Measurements from ENCODE around the gene TRABD2B.

Gene TRABD2B

GRCh38 chr1:47818682-47819573, 178.3 kb downstream of the TRABD2B start:
- no peaks in the 10 kb centered on the region for H3K4me1 ChIP-seq (ENCODE audit: insufficient read depth, low read length)

GRCh38 chr1:47817861-47818260, 179.3 kb downstream of the TRABD2B start:
- no peak overlapping the region for H3K27ac ChIP-seq (ENCODE audit: low read length)
- no peak for ATAC-seq (ENCODE audit: insufficient read depth, low read depth)
- TF ChIP-seq EZH2 (IDR thresholded peaks at IDR 0.05; ENCODE audit: borderline replicate concordance, low read depth, low read length, severe bottlenecking): no peak
- no peak for TF ChIP-seq CTCF (IDR thresholded peaks at IDR 0.05; ENCODE audit: borderline replicate concordance, extremely low read depth, low read length, poor library complexity, severe bottlenecking)
- DNase-seq: no peak
- no peak overlapping the region for H3K9ac ChIP-seq (ENCODE audit: low read depth, low read length)
- H3K36me3 ChIP-seq (ENCODE audit: insufficient read depth, low read length): no peaks in the 10 kb centered on the region
- no peaks in the 10 kb centered on the region for H3K79me2 ChIP-seq (ENCODE audit: insufficient read depth, low read length)
- peaks cover 27% of the 10 kb centered on the region for H3K27me3 ChIP-seq (ENCODE audit: insufficient read depth, low read length, poor library complexity)
- no peaks in the 10 kb centered on the region for H3K9me3 ChIP-seq (ENCODE audit: insufficient read depth, low read length, severe bottlenecking)
- H3K4me2 ChIP-seq (ENCODE audit: insufficient read depth, low read length): no peak overlapping the region
- H3K4me3 ChIP-seq (ENCODE audit: low read depth in 1 of 2, low read length in 2 of 2): no peak overlapping the region
- H4K20me1 ChIP-seq (ENCODE audit: insufficient read depth, low read length): 0 out of 2 replicates have a peak, but pooled peaks cover 3% of the 10 kb centered on the region
- H3K4me1 ChIP-seq (ENCODE audit: insufficient read depth, low read length): no peaks in the 10 kb centered on the region
- no peak overlapping the region for H2AFZ ChIP-seq (ENCODE audit: low read depth, low read length)

More at GRCh38 chr1:47818682-47819573, 178.3 kb downstream of the TRABD2B start:
- no peak overlapping the region for H2AFZ ChIP-seq (ENCODE audit: low read depth, low read length)
- no peak overlapping the region for H3K4me3 ChIP-seq (ENCODE audit: low read depth in 1 of 2, low read length in 2 of 2)
- no peaks in the 10 kb centered on the region for H3K36me3 ChIP-seq (ENCODE audit: insufficient read depth, low read length)
- peaks cover 21% of the 10 kb centered on the region for H3K27me3 ChIP-seq (ENCODE audit: insufficient read depth, low read length, poor library complexity)
- no peak overlapping the region for H3K27ac ChIP-seq (ENCODE audit: low read length)
- H3K9ac ChIP-seq (ENCODE audit: low read depth, low read length): no peak overlapping the region
- TF ChIP-seq CTCF (IDR thresholded peaks at IDR 0.05; ENCODE audit: borderline replicate concordance, extremely low read depth, low read length, poor library complexity, severe bottlenecking): no peak
- no peak for TF ChIP-seq EZH2 (IDR thresholded peaks at IDR 0.05; ENCODE audit: borderline replicate concordance, low read depth, low read length, severe bottlenecking)
- no peaks in the 10 kb centered on the region for H3K9me3 ChIP-seq (ENCODE audit: insufficient read depth, low read length, severe bottlenecking)
- ATAC-seq (ENCODE audit: insufficient read depth, low read depth) (no peak), DNase-seq (no peak)
- H4K20me1 ChIP-seq (ENCODE audit: insufficient read depth, low read length): 0 out of 2 replicates have a peak, but pooled peaks cover 3% of the 10 kb centered on the region
- H3K4me2 ChIP-seq (ENCODE audit: insufficient read depth, low read length): no peak overlapping the region
- H3K79me2 ChIP-seq (ENCODE audit: insufficient read depth, low read length): no peaks in the 10 kb centered on the region

GRCh38 chr1:47816325-47817071, 180.7 kb downstream of the TRABD2B start:
- Histone ChIP-seq H2AFZ (ENCODE audit: low read depth, low read length) (no peak overlapping the region), H3K9ac (ENCODE audit: low read depth, low read length) (no peak overlapping the region), H3K36me3 (ENCODE audit: insufficient read depth, low read length) (no peaks in the 10 kb centered on the region), H3K4me1 (ENCODE audit: insufficient read depth, low read length) (no peaks in the 10 kb centered on the region), H3K79me2 (ENCODE audit: insufficient read depth, low read length) (no peaks in the 10 kb centered on the region), H3K4me3 (ENCODE audit: low read depth in 1 of 2, low read length in 2 of 2) (no peak overlapping the region), H3K4me2 (ENCODE audit: insufficient read depth, low read length) (no peak overlapping the region), H4K20me1 (ENCODE audit: insufficient read depth, low read length) (0 out of 2 replicates have a peak, but pooled peaks cover 3% of the 10 kb centered on the region), H3K27ac (ENCODE audit: low read length) (no peak overlapping the region), H3K9me3 (ENCODE audit: insufficient read depth, low read length, severe bottlenecking) (no peaks in the 10 kb centered on the region), H3K27me3 (ENCODE audit: insufficient read depth, low read length, poor library complexity) (peaks cover 23% of the 10 kb centered on the region)
- TF ChIP-seq EZH2 (IDR thresholded peaks at IDR 0.05; ENCODE audit: borderline replicate concordance, low read depth, low read length, severe bottlenecking): no peak
- TF ChIP-seq CTCF (IDR thresholded peaks at IDR 0.05; ENCODE audit: borderline replicate concordance, extremely low read depth, low read length, poor library complexity, severe bottlenecking): no peak
- no peak for DNase-seq
- ATAC-seq (ENCODE audit: insufficient read depth, low read depth): no peak

Measured in DND-41 (cell line).